SK-N-SH (cell line): ENCODE measurements around the gene TIAM2. TPM values are rescaled to one million over a fixed set of nuclear protein-coding genes. Genes with fewer than 3 reads are reported as not detected.

Source experiments
- CTCF ChIA-PET: fragments of 300-600, 350-600 bp; formaldehyde crosslinking; extraction: SDS; loops from one replicate; lab custom pipeline; 2021; lab: Yijun Ruan, JAX
- POLR2A ChIA-PET: fragments of 350-600 bp; sonication (Branson Sonifier 250); formaldehyde crosslinking; extraction: SDS; loops from one replicate; lab custom pipeline; 2020; ENCODE audit warnings: antibody characterized with exemption, inconsistent platforms; lab: Yijun Ruan, JAX
- DNase-seq: peaks from one replicate; pipeline ENCODE4 v3.0.0; 2012
- H2AFZ ChIP-seq: fragments of 200-600 bp; sonication (generic); 2 replicates; pipeline ENCODE4 v1.8.1; 2016; ENCODE audit warnings: antibody characterized with exemption, mild to moderate bottlenecking, low read depth
- H3F3A ChIP-seq: fragments of 200-600 bp; sonication (generic); replicated peaks from 2 replicates; pipeline ENCODE3; 2016; ENCODE audit warnings: antibody characterized with exemption, mild to moderate bottlenecking; ENCODE audit not compliant: insufficient read depth
- H3K27ac ChIP-seq, 2 experiments: fragments of 200-500 bp in 1 of 2; fragments of 200-600 bp in 1 of 2; sonication (Bioruptor generic) in 1 of 2; sonication (generic), shearing (Covaris generic) in 1 of 2; 2 replicates each; pipeline versions ENCODE4 v1.5.1 to v1.6.1; 2014 to 2016; ENCODE audit warnings: low read depth in 2 of 2, inconsistent platforms in 1 of 2, low read length in 1 of 2, mild to moderate bottlenecking in 1 of 2, mixed read lengths in 1 of 2
- H3K27me3 ChIP-seq: fragments of 200-600 bp; sonication (generic), shearing (Covaris generic); 2 replicates; pipeline ENCODE4 v1.6.1; 2016; ENCODE audit warnings: mixed run types; ENCODE audit not compliant: insufficient read depth
- H3K36me3 ChIP-seq, 2 experiments: fragments of 200-500 bp in 1 of 2; fragments of 200-600 bp in 1 of 2; sonication (Bioruptor generic) in 1 of 2; sonication (generic) in 1 of 2; replicated peaks in 1 of 2; 2 replicates each; pipeline versions ENCODE3 to v1.5.1; 2014 to 2016; ENCODE audit warnings: low read length in 1 of 2, mild to moderate bottlenecking in 1 of 2; ENCODE audit not compliant: insufficient read depth in 2 of 2, control insufficient read depth in 1 of 2
- H3K4me1 ChIP-seq, 2 experiments: fragments of 200-500 bp in 1 of 2; fragments of 200-600 bp in 1 of 2; sonication (Bioruptor generic) in 1 of 2; sonication (generic), shearing (Covaris generic) in 1 of 2; 2 replicates each; pipeline versions ENCODE4 v1.5.1 to v1.6.1; 2014 to 2016; ENCODE audit warnings: low read depth in 1 of 2, low read length in 1 of 2, mixed run types in 1 of 2; ENCODE audit not compliant: insufficient read depth in 2 of 2, control insufficient read depth in 1 of 2
- H3K4me2 ChIP-seq: fragments of 200-600 bp; sonication (generic), shearing (Covaris generic); 2 replicates; pipeline ENCODE4 v1.6.1; 2017; ENCODE audit warnings: mixed run types
- H3K4me3 ChIP-seq, 2 experiments: fragments of 200-500 bp in 1 of 2; fragments of 200-600 bp in 1 of 2; sonication (Bioruptor generic) in 1 of 2; sonication (generic), shearing (Covaris generic) in 1 of 2; 2 replicates each; pipeline versions ENCODE4 v1.5.1 to v1.8.1; 2014 to 2016; ENCODE audit warnings: low read depth in 2 of 2, inconsistent platforms in 1 of 2, low read length in 1 of 2, mild to moderate bottlenecking in 1 of 2, mixed read lengths in 1 of 2, moderate library complexity in 1 of 2
- H3K79me2 ChIP-seq: fragments of 200-600 bp; sonication (generic); 2 replicates; pipeline ENCODE4 v1.8.1; 2017; ENCODE audit warnings: mild to moderate bottlenecking; ENCODE audit not compliant: insufficient read depth
- H3K9ac ChIP-seq: fragments of 200-600 bp; sonication (generic); 2 replicates; pipeline ENCODE4 v1.6.1; 2017; ENCODE audit warnings: mixed run types
- H3K9me2 ChIP-seq: fragments of 200-600 bp; sonication (generic); 2 replicates; pipeline ENCODE4 v1.6.1; 2017; ENCODE audit warnings: mixed run types
- H3K9me3 ChIP-seq: fragments of 200-600 bp; sonication (generic); 2 replicates; pipeline ENCODE4 v1.6.1; 2017; ENCODE audit warnings: mixed run types, mild to moderate bottlenecking, moderate library complexity
- H4K20me1 ChIP-seq: fragments of 200-600 bp; sonication (generic); 2 replicates; pipeline ENCODE4 v1.6.1; 2017; ENCODE audit warnings: mild to moderate bottlenecking, mixed run types; ENCODE audit not compliant: insufficient read depth
- CHD2 ChIP-seq: fragments of 150-350 bp; IDR thresholded peaks from 2 replicates; pipeline ENCODE4 v1.6.1; 2018; ENCODE audit warnings: low read length; ENCODE audit not compliant: partially characterized antibody
- CTCF ChIP-seq: fragments of 200-600 bp; sonication (generic); IDR thresholded peaks from 2 replicates; pipeline ENCODE4 v1.6.1; 2017; ENCODE audit warnings: antibody characterized with exemption, mild to moderate bottlenecking, moderate library complexity
- ELF1 ChIP-seq: IDR thresholded peaks from 2 replicates; pipeline ENCODE4 v1.4.0; 2012
- EP300 ChIP-seq, 2 experiments: IDR thresholded peaks; 2 replicates each; pipeline versions ENCODE4 v1.4.0 to v1.6.1; 2012; ENCODE audit warnings: borderline replicate concordance in 1 of 2, low read depth in 1 of 2, low read length in 1 of 2
- FOXM1 ChIP-seq: IDR thresholded peaks from 2 replicates; pipeline ENCODE4 v1.4.0; 2012; ENCODE audit warnings: low read depth, mild to moderate bottlenecking
- GABPA ChIP-seq: IDR thresholded peaks from 2 replicates; pipeline ENCODE4 v1.4.0; 2012; ENCODE audit warnings: low read depth, mild to moderate bottlenecking
- MXI1 ChIP-seq: IDR thresholded peaks from 2 replicates; pipeline ENCODE4 v1.6.1; 2012; ENCODE audit warnings: mild to moderate bottlenecking, low read depth, low read length, improper control_type of control experiment
- RCOR1 ChIP-seq: fragments of 150-350 bp; IDR thresholded peaks from 2 replicates; pipeline ENCODE4 v1.6.1; 2017; ENCODE audit warnings: antibody characterized with exemption, low read length
- RXRA ChIP-seq: IDR thresholded peaks from 2 replicates; pipeline ENCODE4 v1.4.0; 2012; ENCODE audit warnings: low read depth, mild to moderate bottlenecking, borderline replicate concordance
- SIN3A ChIP-seq: IDR thresholded peaks from 2 replicates; pipeline ENCODE4 v1.6.1; 2012; ENCODE audit warnings: low read depth, mild to moderate bottlenecking, low read length, moderate library complexity, borderline replicate concordance
- TAF1 ChIP-seq: IDR thresholded peaks from 2 replicates; pipeline ENCODE4 v1.6.1; 2012; ENCODE audit warnings: low read depth, mild to moderate bottlenecking, low read length, moderate library complexity, borderline replicate concordance
- TCF12 ChIP-seq: IDR thresholded peaks from 2 replicates; pipeline ENCODE4 v1.4.0; 2012
- YY1 ChIP-seq: IDR thresholded peaks from 2 replicates; pipeline ENCODE4 v1.4.0; 2012; ENCODE audit warnings: low read depth, mild to moderate bottlenecking
- ZBTB33 ChIP-seq: IDR thresholded peaks from 2 replicates; pipeline ENCODE4 v1.4.0; 2012; ENCODE audit warnings: low read depth, borderline replicate concordance
- WGBS: methylation state at CpG from one replicate; pipeline ENCODE4 v1.1.6; 2017; ENCODE audit warnings: low lambda C conversion rate; 5-methylcytosine and 5-hydroxymethylcytosine counted together
- polyA plus RNA-seq, 3 experiments: library from polyadenylated mRNA; depleted of rRNA; stranded (reverse); fragments of >200 nt; gene quantifications; 2 replicates each; pipeline ENCODE4 v1.2.3, GENCODE V29; 2012
- TF ChIP-seq, protein P1 (sequence below): IDR thresholded peaks from 2 replicates; pipeline ENCODE4 v1.4.0; 2012; ENCODE audit warnings: low read depth
- TF ChIP-seq, protein P2 (sequence below): IDR thresholded peaks from 2 replicates; pipeline ENCODE4; 2012

Gene TIAM2
- polyA plus RNA-seq, 1 of the 3 experiments (the other 2 are of a cell fraction), result 13.6 TPM

DNA sequence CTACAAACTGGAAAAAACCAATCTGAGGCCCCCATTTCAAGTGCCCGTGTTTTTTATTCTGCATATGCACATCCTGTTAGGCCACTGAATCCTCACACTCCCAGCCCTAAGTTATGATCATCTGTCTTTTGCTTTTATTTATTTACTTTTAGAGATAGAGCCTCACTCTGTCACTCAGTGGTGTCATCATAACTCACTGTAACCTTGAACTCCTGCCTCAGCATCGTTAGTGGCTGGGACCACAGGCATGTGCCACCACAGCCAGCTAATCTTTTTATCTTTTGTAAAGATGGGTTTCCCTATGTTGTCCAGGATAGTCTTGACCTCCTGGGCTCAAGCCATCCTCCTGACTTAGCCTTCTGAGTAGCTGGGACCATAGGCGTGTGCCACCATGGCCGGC, 239.1 kb downstream of the TIAM2 start:
- H3K4me3 ChIP-seq, result no peak overlapping the region
- H3K27ac ChIP-seq, result no peak overlapping the region
- H3K27me3 ChIP-seq, result no peaks in the 10 kb centered on the region
- ChIA-PET CTCF (interaction anchor here (1.4 kb wide), 1 partner anchor 366 kb away, joined by 4 read pairs; no protein-coding TSS in a partner anchor), POLR2A (no interaction called here)
- H3K9ac ChIP-seq, result no peak overlapping the region
- DNase-seq, result no peak
- H4K20me1 ChIP-seq, result no peaks in the 10 kb centered on the region
- WGBS, result 93% methylated on average over 3 of the region's 4 CpGs
- TF ChIP-seq CHD2 (no peak), TAF1 (no peak), RCOR1 (no peak), SIN3A (no peak), TCF12 (no peak), EP300 (IDR thresholded peaks at IDR 0.05; ENCODE audit: borderline replicate concordance in 1 of 2, low read depth in 1 of 2, low read length in 1 of 2) (no peak), GABPA (no peak), RXRA (no peak), ZBTB33 (no peak), CTCF (no peak), FOXM1 (no peak), ELF1 (no peak), YY1 (no peak), MXI1 (no peak)
- TF ChIP-seq, protein P1, sequence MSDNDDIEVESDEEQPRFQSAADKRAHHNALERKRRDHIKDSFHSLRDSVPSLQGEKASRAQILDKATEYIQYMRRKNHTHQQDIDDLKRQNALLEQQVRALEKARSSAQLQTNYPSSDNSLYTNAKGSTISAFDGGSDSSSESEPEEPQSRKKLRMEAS, result no peak
- TF ChIP-seq, protein P2, sequence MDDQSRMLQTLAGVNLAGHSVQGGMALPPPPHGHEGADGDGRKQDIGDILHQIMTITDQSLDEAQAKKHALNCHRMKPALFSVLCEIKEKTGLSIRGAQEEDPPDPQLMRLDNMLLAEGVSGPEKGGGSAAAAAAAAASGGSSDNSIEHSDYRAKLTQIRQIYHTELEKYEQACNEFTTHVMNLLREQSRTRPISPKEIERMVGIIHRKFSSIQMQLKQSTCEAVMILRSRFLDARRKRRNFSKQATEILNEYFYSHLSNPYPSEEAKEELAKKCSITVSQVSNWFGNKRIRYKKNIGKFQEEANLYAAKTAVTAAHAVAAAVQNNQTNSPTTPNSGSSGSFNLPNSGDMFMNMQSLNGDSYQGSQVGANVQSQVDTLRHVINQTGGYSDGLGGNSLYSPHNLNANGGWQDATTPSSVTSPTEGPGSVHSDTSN, result no peak
- no peak overlapping the region for H2AFZ ChIP-seq
- H3K4me2 ChIP-seq, result no peak overlapping the region
- no peaks in the 10 kb centered on the region for H3K9me2 ChIP-seq
- H3K4me1 ChIP-seq, result peaks cover 0 to 2% of the 10 kb centered on the region in 2 experiments; a peak in 1 of 4 replicates
- no peaks in the 10 kb centered on the region for H3K9me3 ChIP-seq
- H3K36me3 ChIP-seq, result no peaks in the 10 kb centered on the region
- no peaks in the 10 kb centered on the region for H3K79me2 ChIP-seq
- no peaks in the 10 kb centered on the region for H3F3A ChIP-seq
